CD4-positive, alpha-beta T cell (primary cell): Measurements from ENCODE around the gene PCARE. TPM values are rescaled to one million over a fixed set of nuclear protein-coding genes. Genes with fewer than 3 reads are reported as not detected.

Experiments
- ATAC-seq: fragments of 200-7000 bp; cut with Tn5 transposase; one replicate; pipeline ENCODE4 v1.10.0; 2022; ENCODE audit warnings: mild to moderate bottlenecking; ENCODE audit not compliant: poor library complexity
- CTCF ChIA-PET: fragments of 350-600 bp; sonication (Branson Sonifier 250); formaldehyde crosslinking; loops from one replicate; lab custom pipeline; 2021; ENCODE audit warnings: antibody characterized with exemption, inconsistent platforms; lab: Charles Lee
- POLR2A ChIA-PET: fragments of 350-600 bp; sonication (Branson Sonifier 250); formaldehyde crosslinking; loops from one replicate; lab custom pipeline; 2021; ENCODE audit warnings: antibody characterized with exemption, inconsistent platforms; lab: Charles Lee
- DNase-seq, 14 experiments: peaks; one replicate each; pipeline ENCODE4 v3.0.0-alpha.2; 2013 to 2020; ENCODE audit warnings: mixed read lengths in 2 of 14
- H3K27ac ChIP-seq, 2 donors: one replicate each; pipeline versions ENCODE4 v1.5.1 to v1.7.0; 2013; ENCODE audit warnings: low read length in 2 of 2, low read depth in 1 of 2, mild to moderate bottlenecking in 1 of 2
- H3K27me3 ChIP-seq, 2 experiments: 1 replicate in 1 of 2; 2 replicates in 1 of 2; pipeline versions ENCODE4 v1.6.1 to v1.7.0; 2013; ENCODE audit warnings: low read length in 2 of 2, control low read depth in 1 of 2, mild to moderate bottlenecking in 1 of 2, moderate library complexity in 1 of 2; ENCODE audit not compliant: insufficient read depth in 2 of 2, control insufficient read depth in 1 of 2
- H3K36me3 ChIP-seq: one replicate; pipeline ENCODE4 v1.6.1; 2013; ENCODE audit warnings: low read length, control low read depth; ENCODE audit not compliant: insufficient read depth
- H3K4me1 ChIP-seq: one replicate; pipeline ENCODE4 v1.6.1; 2013; ENCODE audit warnings: low read length, control low read depth; ENCODE audit not compliant: insufficient read depth
- H3K4me3 ChIP-seq: one replicate; pipeline ENCODE4 v1.5.1; 2013; ENCODE audit warnings: mild to moderate bottlenecking, low read length, moderate library complexity
- H3K9me3 ChIP-seq, 2 experiments: 1 replicate in 1 of 2; 2 replicates in 1 of 2; pipeline versions ENCODE4 v1.6.1 to v1.7.0; 2013; ENCODE audit warnings: low read length in 2 of 2, mild to moderate bottlenecking in 2 of 2, control low read depth in 1 of 2, moderate library complexity in 1 of 2; ENCODE audit not compliant: control insufficient read depth in 1 of 2, insufficient read depth in 1 of 2
- H3K27ac Mint-ChIP-seq: one replicate; pipeline ENCODE4 v1.8.0; 2020; ENCODE audit warnings: mixed read lengths
- H3K27me3 Mint-ChIP-seq: one replicate; pipeline ENCODE4 v1.8.0; 2021; ENCODE audit warnings: mixed read lengths
- H3K36me3 Mint-ChIP-seq: one replicate; pipeline ENCODE4 v1.8.0; 2021; ENCODE audit warnings: low read depth, mixed read lengths
- H3K4me1 Mint-ChIP-seq: one replicate; pipeline ENCODE4 v1.8.0; 2021; ENCODE audit warnings: low read depth, mixed read lengths
- H3K4me3 Mint-ChIP-seq: one replicate; pipeline ENCODE4 v1.8.0; 2020; ENCODE audit warnings: mild to moderate bottlenecking, mixed read lengths
- H3K9me3 Mint-ChIP-seq: one replicate; pipeline ENCODE4 v1.8.0; 2020; ENCODE audit warnings: mixed read lengths
- CTCF ChIP-seq: fragments of 200-600 bp; IDR thresholded peaks from one replicate; pipeline ENCODE4 v1.8.0; 2022; ENCODE audit warnings: antibody characterized with exemption, mild to moderate bottlenecking
- intact Hi-C, 2 experiments: fragments of 100-400 bp; cut with DNase I in 1 of 2; cut with micrococcal nuclease in 1 of 2; formaldehyde crosslinking; loops; one replicate each; pipeline versions ENCODE4 v1.15.1 to v1.9.0; 2023 to 2025; cut with DNase I, micrococcal nuclease
- total RNA-seq, 174 experiments: library from RNA in 2 of 174; stranded (reverse) in 2 of 174; gene quantifications; one replicate each; pipeline ENCODE4 v1.2.3 and lab custom pipeline; 2021 to 2026

The PCARE gene
- total RNA-seq, 2 experiments from 2014 or later: not detected

- H3K36me3 ChIP-seq: no peaks in the 10 kb centered on the region
- no peak overlapping the region for H3K4me3 Mint-ChIP-seq
- no peak overlapping the region for H3K27ac Mint-ChIP-seq
- no peak overlapping the region for H3K27ac ChIP-seq
- no peaks in the 10 kb centered on the region for H3K27me3 ChIP-seq
- TF ChIP-seq CTCF: no peak
- no peaks in the 10 kb centered on the region for H3K4me1 ChIP-seq
- H3K9me3 ChIP-seq: peaks cover 0 to 17% of the 10 kb centered on the region in 2 experiments
- H3K27me3 Mint-ChIP-seq: no peaks in the 10 kb centered on the region
- ATAC-seq: no peak
- intact Hi-C loops: no loop called here
- H3K9me3 Mint-ChIP-seq: no peaks in the 10 kb centered on the region
- H3K36me3 Mint-ChIP-seq: no peaks in the 10 kb centered on the region
- no peak overlapping the region for H3K4me3 ChIP-seq
- ChIA-PET CTCF (interaction anchor here (1.4 kb wide), 1 partner anchor 9 kb away, joined by 4 read pairs; no protein-coding TSS in a partner anchor), POLR2A (no interaction called here)
- H3K4me1 Mint-ChIP-seq: no peaks in the 10 kb centered on the region
- DNase-seq: no peak
Observed at GRCh38 chr2:29084554-29084953, 10.2 kb upstream of the PCARE start.

DNA sequence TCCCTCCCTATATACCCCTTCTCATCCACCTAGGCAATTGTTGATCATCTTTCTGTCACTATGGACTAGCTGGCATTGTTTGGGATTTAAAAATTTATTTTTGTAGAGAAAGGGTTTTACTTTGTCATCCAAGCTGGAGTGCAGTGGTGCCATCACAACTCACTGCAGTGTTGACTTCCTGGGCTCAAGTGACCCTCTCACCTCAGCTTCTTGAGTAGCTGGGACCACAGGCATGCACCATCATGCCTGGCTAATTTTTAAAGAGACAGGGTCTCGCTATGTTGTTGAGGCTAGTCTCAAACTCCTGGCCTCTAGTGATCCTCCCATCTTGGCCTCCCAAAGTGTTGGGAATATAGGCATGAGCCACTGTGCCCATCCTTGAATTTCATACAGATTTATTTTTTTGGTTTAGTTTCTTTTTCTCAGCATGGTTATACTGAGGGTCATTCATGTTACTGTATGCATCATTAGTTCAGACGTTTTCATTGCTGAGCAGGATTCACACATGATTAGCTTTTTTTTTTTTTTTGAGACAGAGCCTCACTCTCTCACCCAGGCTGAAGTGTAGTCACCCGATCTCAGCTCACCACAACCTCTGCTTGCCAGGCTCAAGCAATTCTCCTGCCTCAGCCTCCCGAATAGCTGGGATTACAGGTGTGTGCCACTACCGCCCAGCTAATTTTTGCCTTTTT is 8.6 kb upstream of the PCARE start:
- no peaks in the 10 kb centered on the region for H3K36me3 Mint-ChIP-seq
- ChIA-PET POLR2A (no interaction called here), CTCF (no interaction called here)
- H3K4me1 ChIP-seq: no peaks in the 10 kb centered on the region
- no peak for DNase-seq
- peaks cover 8% of the 10 kb centered on the region for H3K9me3 Mint-ChIP-seq
- H3K27ac Mint-ChIP-seq: no peak overlapping the region
- H3K27me3 Mint-ChIP-seq: no peaks in the 10 kb centered on the region
- H3K4me3 ChIP-seq: no peak overlapping the region
- no peak for TF ChIP-seq CTCF
- H3K4me1 Mint-ChIP-seq: no peaks in the 10 kb centered on the region
- peaks cover 0 to 17% of the 10 kb centered on the region in 2 experiments for H3K9me3 ChIP-seq
- no peaks in the 10 kb centered on the region for H3K27me3 ChIP-seq
- intact Hi-C loops: no loop called here
- H3K4me3 Mint-ChIP-seq: no peak overlapping the region
- no peak for ATAC-seq
- H3K36me3 ChIP-seq: no peaks in the 10 kb centered on the region
- no peak overlapping the region for H3K27ac ChIP-seq

- intact Hi-C loops: no loop called here
- ATAC-seq: no peak
- Histone ChIP-seq H3K4me3 (no peak overlapping the region), H3K36me3 (no peaks in the 10 kb centered on the region), H3K27ac (no peak overlapping the region), H3K27me3 (no peaks in the 10 kb centered on the region), H3K4me1 (no peaks in the 10 kb centered on the region), H3K9me3 (peaks cover 0 to 17% of the 10 kb centered on the region in 2 experiments)
- Mint-ChIP-seq H3K27me3 (no peaks in the 10 kb centered on the region), H3K9me3 (peaks cover 9% of the 10 kb centered on the region), H3K36me3 (no peaks in the 10 kb centered on the region), H3K4me3 (no peak overlapping the region), H3K27ac (no peak overlapping the region), H3K4me1 (no peaks in the 10 kb centered on the region)
- DNase-seq: peak in 2 of 14 experiments; percentile 25 to 48
- POLR2A ChIA-PET: no interaction called here
- CTCF ChIA-PET: no interaction called here
- TF ChIP-seq CTCF: no peak
Observed at GRCh38 chr2:29080886-29081743, 6.8 kb upstream of the PCARE start.
